ENCODE measurements around the gene UBXN6.

Gene UBXN6

DNA sequence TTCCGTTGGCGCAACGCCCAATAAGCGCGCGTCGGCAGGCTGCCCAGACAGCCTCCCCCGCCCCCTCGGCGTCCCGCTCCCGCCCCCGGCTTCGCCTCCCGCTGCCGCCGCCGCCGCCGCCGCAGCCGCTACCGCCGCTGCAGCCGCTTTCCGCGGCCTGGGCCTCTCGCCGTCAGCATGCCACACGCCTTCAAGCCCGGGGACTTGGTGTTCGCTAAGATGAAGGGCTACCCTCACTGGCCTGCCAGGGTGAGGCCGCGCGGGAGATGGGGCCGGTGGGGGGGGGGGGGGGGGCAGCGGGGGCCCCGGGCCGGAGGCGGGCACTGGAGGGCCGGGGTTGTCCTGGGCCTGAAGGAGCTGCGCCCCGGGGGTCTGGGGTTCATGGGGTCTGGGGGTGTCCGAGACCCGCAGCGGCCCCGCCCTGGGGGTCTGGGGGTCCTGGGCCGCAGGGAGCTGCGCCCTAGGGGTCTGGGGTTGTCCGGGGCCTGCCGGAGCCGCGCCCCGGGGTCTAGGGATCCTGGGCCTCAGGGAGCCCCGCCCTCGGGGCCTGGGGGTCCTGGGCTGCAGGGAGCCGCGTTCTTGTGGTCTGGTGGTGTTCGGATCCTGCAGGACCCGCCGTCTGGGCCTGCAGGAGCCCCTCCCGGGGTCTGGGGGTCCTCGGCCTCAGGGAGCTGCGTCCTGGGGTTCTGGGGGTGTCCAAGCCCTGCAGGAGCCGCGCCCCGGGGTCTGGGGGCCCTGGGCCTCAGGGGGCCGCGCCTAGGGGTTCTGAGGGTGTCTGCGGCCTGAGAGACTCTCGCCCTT lies 14.8 kb upstream of the UBXN6 start, which contains the start of gene HDGFL2:
Gene HDGFL2, plus strand, starts transcription at position 124 of the 801 bp plus-strand sequence. Its CDS starts 54 bp downstream, at position 178.
- Histone ChIP-seq H3K9me3 (replicated peaks; ENCODE audit: low read length) (no peaks in the 10 kb centered on the region), H3K4me1 (ENCODE audit: control insufficient read depth, insufficient read depth, low read length) (peaks cover 19% of the 10 kb centered on the region), H3K4me3 (ENCODE audit: low read length) (peak within 1 kb of the TSS; percentile 88), H3K27me3 (ENCODE audit: control insufficient read depth, insufficient read depth, low read length) (no peaks in the 10 kb centered on the region), H3K36me3 (ENCODE audit: insufficient read depth, low read length) (peaks cover 17% of the 10 kb centered on the region), H3K4me2 (ENCODE audit: low read length) (peak within 1 kb of the TSS; percentile 98), H3K9ac (ENCODE audit: low read depth, low read length) (peak within 1 kb of the TSS; percentile 93)

DNA sequence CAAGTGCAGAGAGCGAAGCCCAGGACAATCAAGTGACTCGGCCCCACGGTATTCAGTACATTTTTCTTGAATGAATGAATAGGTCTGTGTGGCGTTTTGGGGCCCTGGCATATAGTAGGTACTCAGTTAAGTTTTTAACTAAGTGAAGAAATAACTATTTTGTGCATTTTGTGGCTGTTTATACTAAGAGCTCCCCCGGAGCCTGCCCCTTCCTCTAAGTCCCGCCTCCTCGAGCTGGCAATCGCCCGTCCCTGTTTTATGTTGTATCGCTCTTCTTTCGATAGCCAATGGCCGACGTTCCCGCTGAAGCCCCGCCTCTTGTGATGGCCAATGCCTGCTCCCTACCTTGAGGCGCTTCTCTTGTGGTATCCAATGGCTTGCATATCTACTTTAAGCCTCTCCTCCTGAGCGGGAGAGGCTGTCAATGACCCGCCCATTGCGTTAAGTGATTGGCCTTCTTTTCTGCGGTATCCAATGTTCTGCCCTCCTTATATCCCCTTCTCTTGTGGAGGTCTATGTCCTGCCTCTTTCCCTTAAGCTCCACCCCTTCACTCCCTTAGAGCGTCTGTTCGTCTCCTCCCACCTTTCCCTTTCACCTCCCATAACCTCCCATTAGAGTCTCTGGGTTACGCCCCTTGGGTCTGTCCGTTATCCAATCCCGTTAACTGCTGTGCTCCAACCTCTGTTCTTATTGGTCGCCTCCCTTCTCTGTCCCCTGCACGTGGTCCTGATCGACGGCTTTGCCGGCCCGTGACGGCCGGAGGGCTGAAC lies 14.0 kb upstream of the UBXN6 start:
- H3K9me3 ChIP-seq (replicated peaks; ENCODE audit: low read length) = no peaks in the 10 kb centered on the region
- H3K4me1 ChIP-seq (ENCODE audit: control insufficient read depth, insufficient read depth, low read length) = peaks cover 19% of the 10 kb centered on the region
- H3K4me2 ChIP-seq (ENCODE audit: low read length) = peak overlapping the region; percentile 95
- peak overlapping the region; percentile 76 for H3K4me3 ChIP-seq (ENCODE audit: low read length)
- peaks cover 10% of the 10 kb centered on the region for H3K36me3 ChIP-seq (ENCODE audit: insufficient read depth, low read length)
- H3K9ac ChIP-seq (ENCODE audit: low read depth, low read length) = peak overlapping the region; percentile 87
- no peaks in the 10 kb centered on the region for H3K27me3 ChIP-seq (ENCODE audit: control insufficient read depth, insufficient read depth, low read length)

- no peaks in the 10 kb centered on the region for H3K9me3 ChIP-seq (replicated peaks; ENCODE audit: low read length)
- H3K36me3 ChIP-seq (ENCODE audit: insufficient read depth, low read length) = no peaks in the 10 kb centered on the region
- no peak overlapping the region for H3K4me3 ChIP-seq (ENCODE audit: low read length)
- H3K4me2 ChIP-seq (ENCODE audit: low read length) = no peak overlapping the region
- H3K4me1 ChIP-seq (ENCODE audit: control insufficient read depth, insufficient read depth, low read length) = peaks cover 5% of the 10 kb centered on the region
- H3K9ac ChIP-seq (ENCODE audit: low read depth, low read length) = no peak overlapping the region
- no peaks in the 10 kb centered on the region for H3K27me3 ChIP-seq (ENCODE audit: control insufficient read depth, insufficient read depth, low read length)
These were observed 10.2 kb upstream of the UBXN6 start for GRCh38 chr19:4467835-4468234.

GRCh38 chr19:4464815-4465581 lies 7.4 kb upstream of the UBXN6 start:
- Histone ChIP-seq H3K9ac (ENCODE audit: low read depth, low read length) (no peak overlapping the region), H3K27me3 (ENCODE audit: control insufficient read depth, insufficient read depth, low read length) (no peaks in the 10 kb centered on the region), H3K36me3 (ENCODE audit: insufficient read depth, low read length) (no peaks in the 10 kb centered on the region), H3K4me3 (ENCODE audit: low read length) (no peak overlapping the region), H3K4me2 (ENCODE audit: low read length) (no peak overlapping the region), H3K9me3 (replicated peaks; ENCODE audit: low read length) (no peaks in the 10 kb centered on the region), H3K4me1 (ENCODE audit: control insufficient read depth, insufficient read depth, low read length) (no peaks in the 10 kb centered on the region)

GRCh38 chr19:4456843-4457653 lies 546 bp downstream of the UBXN6 start:
- Histone ChIP-seq H3K4me2 (ENCODE audit: low read length) (peak overlapping the region; percentile 98), H3K9me3 (replicated peaks; ENCODE audit: low read length) (no peaks in the 10 kb centered on the region), H3K4me1 (ENCODE audit: control insufficient read depth, insufficient read depth, low read length) (peaks cover 20% of the 10 kb centered on the region), H3K4me3 (ENCODE audit: low read length) (peak overlapping the region; percentile 91), H3K36me3 (ENCODE audit: insufficient read depth, low read length) (peaks cover 27% of the 10 kb centered on the region), H3K27me3 (ENCODE audit: control insufficient read depth, insufficient read depth, low read length) (no peaks in the 10 kb centered on the region), H3K9ac (ENCODE audit: low read depth, low read length) (peak overlapping the region; percentile 89)

- H3K4me3 ChIP-seq (ENCODE audit: low read length) = peak overlapping the region; percentile 91
- peak overlapping the region; percentile 89 for H3K9ac ChIP-seq (ENCODE audit: low read depth, low read length)
- peaks cover 20% of the 10 kb centered on the region for H3K4me1 ChIP-seq (ENCODE audit: control insufficient read depth, insufficient read depth, low read length)
- H3K27me3 ChIP-seq (ENCODE audit: control insufficient read depth, insufficient read depth, low read length) = no peaks in the 10 kb centered on the region
- H3K4me2 ChIP-seq (ENCODE audit: low read length) = peak overlapping the region; percentile 98
- no peaks in the 10 kb centered on the region for H3K9me3 ChIP-seq (replicated peaks; ENCODE audit: low read length)
- H3K36me3 ChIP-seq (ENCODE audit: insufficient read depth, low read length) = peaks cover 28% of the 10 kb centered on the region
These were observed 1.1 kb downstream of the UBXN6 start for GRCh38 chr19:4456476-4456842.

DNA sequence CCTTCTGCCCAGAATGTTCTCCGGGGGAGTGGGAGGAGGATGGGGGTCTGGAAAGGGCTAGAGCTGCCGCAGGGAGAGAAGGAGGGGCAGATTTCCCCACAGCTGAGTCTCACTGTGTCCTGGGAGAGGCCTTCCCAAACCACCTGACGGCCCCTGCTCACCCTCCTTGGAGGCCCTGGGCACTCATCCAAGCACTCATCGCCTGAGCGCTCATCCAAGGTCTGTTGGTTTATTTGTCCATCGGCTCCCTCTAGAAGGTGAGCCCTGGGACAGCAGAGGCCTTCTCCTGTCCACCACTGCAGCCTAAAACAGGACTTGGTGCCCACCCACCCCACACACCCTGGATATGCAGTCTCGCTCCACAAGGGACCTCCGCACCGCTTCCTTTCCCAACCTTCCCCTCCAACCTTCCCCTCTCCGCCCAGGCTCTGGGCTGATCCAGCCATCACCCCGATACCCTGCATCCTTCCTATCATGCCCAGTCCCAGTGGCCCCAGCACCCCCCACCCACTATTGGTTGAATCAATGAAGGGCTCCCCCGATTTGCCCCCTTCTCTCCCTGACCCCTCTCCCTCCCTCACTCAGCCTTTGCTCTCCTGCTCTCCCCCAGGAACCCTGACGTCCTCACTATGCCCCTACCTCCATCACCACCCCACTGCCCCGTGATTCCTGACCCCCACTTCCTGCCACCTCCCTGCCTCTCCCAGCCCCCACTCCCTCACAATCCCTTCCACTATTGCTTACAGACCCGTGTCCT lies 1.7 kb downstream of the UBXN6 start:
- Histone ChIP-seq H3K36me3 (ENCODE audit: insufficient read depth, low read length) (peaks cover 33% of the 10 kb centered on the region), H3K9ac (ENCODE audit: low read depth, low read length) (peak overlapping the region; percentile 89), H3K4me1 (ENCODE audit: control insufficient read depth, insufficient read depth, low read length) (peaks cover 20% of the 10 kb centered on the region), H3K4me3 (ENCODE audit: low read length) (peak overlapping the region; percentile 91), H3K27me3 (ENCODE audit: control insufficient read depth, insufficient read depth, low read length) (no peaks in the 10 kb centered on the region), H3K9me3 (replicated peaks; ENCODE audit: low read length) (no peaks in the 10 kb centered on the region), H3K4me2 (ENCODE audit: low read length) (peak overlapping the region; percentile 98)

- peak overlapping the region; percentile 89 for H3K9ac ChIP-seq (ENCODE audit: low read depth, low read length)
- H3K36me3 ChIP-seq (ENCODE audit: insufficient read depth, low read length) = peaks cover 36% of the 10 kb centered on the region
- H3K27me3 ChIP-seq (ENCODE audit: control insufficient read depth, insufficient read depth, low read length) = no peaks in the 10 kb centered on the region
- H3K4me2 ChIP-seq (ENCODE audit: low read length) = peak overlapping the region; percentile 98
- peaks cover 20% of the 10 kb centered on the region for H3K4me1 ChIP-seq (ENCODE audit: control insufficient read depth, insufficient read depth, low read length)
- H3K9me3 ChIP-seq (replicated peaks; ENCODE audit: low read length) = no peaks in the 10 kb centered on the region
- peak overlapping the region; percentile 91 for H3K4me3 ChIP-seq (ENCODE audit: low read length)
These were observed 2.6 kb downstream of the UBXN6 start for GRCh38 chr19:4454747-4455718.

DNA sequence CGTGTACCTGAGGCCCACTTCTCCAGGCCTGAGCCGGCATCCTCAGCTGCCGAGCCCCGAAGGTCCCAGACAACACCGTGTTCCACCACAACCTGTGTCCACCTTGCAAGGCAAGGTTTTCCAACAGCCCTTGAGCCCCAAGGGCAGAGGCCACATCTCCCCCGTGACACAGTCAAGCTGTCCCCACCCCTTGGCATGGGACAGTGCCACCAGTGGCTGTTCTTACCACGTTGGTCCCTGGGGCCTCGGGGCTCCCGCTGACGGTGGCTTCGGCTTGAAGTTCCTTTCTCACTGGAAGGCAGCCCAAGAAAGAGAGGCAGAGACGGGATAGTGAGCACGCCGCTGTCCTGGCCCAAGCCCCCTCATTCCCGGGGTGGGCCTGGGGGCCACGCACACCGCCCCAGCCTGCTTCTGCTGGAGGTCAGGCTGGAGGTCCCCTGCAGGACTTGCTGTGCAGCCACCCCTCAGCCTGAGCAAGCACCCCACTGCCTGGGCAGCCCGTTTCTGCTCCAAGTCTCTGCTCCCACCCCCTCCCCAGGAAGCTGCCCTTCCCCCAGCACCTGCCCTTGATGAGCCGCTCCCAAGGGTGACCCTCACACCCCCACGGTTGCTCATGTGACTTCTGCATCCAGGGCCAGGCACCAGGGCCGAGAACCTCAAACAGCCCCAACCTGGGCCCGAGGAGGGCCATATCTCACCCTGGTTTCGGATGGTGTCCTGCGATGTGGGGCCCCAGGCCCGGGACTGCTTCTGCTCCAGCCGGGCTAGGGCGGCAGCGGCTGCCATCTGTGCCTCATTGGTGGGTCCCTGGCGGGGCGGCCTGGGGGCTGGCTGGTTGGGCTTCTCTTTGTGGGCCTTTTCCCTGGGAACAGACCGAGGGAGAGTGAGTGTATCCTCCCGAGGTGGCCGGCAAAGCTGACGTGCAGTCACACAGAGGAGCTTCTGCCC lies 4.1 kb downstream of the UBXN6 start:
- Histone ChIP-seq H3K9ac (ENCODE audit: low read depth, low read length) (no peak overlapping the region), H3K4me2 (ENCODE audit: low read length) (no peak overlapping the region), H3K4me3 (ENCODE audit: low read length) (no peak overlapping the region), H3K36me3 (ENCODE audit: insufficient read depth, low read length) (peaks cover 49% of the 10 kb centered on the region), H3K27me3 (ENCODE audit: control insufficient read depth, insufficient read depth, low read length) (no peaks in the 10 kb centered on the region), H3K9me3 (replicated peaks; ENCODE audit: low read length) (no peaks in the 10 kb centered on the region), H3K4me1 (ENCODE audit: control insufficient read depth, insufficient read depth, low read length) (peaks cover 20% of the 10 kb centered on the region)

All from skeletal muscle satellite cell (primary cell).